VCaP (cell line): ENCODE measurements around the gene CFAP161.
"Not testable (repeated sequence)": the region's sequence is repeated elsewhere in the genome, so short reads cannot be mapped to it uniquely, and the experiment has no call there.

Experiments used
- H3K27ac ChIP-seq: fragments of 450-650 bp; 2 replicates; pipeline ENCODE4 v1.5.1; 2017
- CTCF ChIP-seq: fragments of 450-650 bp; conservative IDR thresholded peaks from 2 replicates; pipeline ENCODE4 v1.5.1; 2017; ENCODE audit warnings: mild to moderate bottlenecking, moderate library complexity

The CFAP161 gene

GRCh38 chr15:81117581-81117980 is 16.5 kb upstream of the CFAP161 start:
- TF ChIP-seq CTCF, result no peak

GRCh38 chr15:81118361-81118760 is 15.7 kb upstream of the CFAP161 start:
- H3K27ac ChIP-seq, result no peak overlapping the region
- TF ChIP-seq CTCF, result no peak

More at GRCh38 chr15:81117581-81117980, 16.5 kb upstream of the CFAP161 start:
- H3K27ac ChIP-seq, result no peak overlapping the region

- H3K27ac ChIP-seq, result no peak overlapping the region
- no peak for TF ChIP-seq CTCF
Measured at GRCh38 chr15:81120069-81120468, 14.0 kb upstream of the CFAP161 start.

- no peak for TF ChIP-seq CTCF
Measured at GRCh38 chr15:81126892-81127291, 7.2 kb upstream of the CFAP161 start.

DNA sequence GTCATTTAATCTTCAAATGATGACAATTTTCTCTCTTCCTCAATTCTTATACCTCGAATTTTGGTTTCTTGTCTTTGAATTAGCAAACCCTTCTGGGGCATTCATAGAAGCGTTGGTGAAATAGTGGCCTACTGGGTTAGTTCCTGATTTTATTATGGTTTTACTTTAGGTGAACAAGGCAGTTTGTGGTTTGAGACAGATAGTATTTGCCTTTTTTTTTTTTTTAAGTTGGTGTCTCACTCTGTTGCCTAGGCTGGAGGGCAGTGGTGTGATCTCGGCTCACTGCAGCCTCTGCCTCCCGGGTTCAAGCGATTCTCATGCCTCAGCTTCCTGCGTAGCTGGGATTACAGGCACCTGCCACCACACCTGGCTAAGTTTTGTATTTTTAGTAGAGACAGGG is 7.4 kb downstream of the CFAP161 start:
- H3K27ac ChIP-seq, result not testable (repeated sequence)

More at GRCh38 chr15:81126892-81127291, 7.2 kb upstream of the CFAP161 start:
- peak overlapping the region; percentile 82 for H3K27ac ChIP-seq

DNA sequence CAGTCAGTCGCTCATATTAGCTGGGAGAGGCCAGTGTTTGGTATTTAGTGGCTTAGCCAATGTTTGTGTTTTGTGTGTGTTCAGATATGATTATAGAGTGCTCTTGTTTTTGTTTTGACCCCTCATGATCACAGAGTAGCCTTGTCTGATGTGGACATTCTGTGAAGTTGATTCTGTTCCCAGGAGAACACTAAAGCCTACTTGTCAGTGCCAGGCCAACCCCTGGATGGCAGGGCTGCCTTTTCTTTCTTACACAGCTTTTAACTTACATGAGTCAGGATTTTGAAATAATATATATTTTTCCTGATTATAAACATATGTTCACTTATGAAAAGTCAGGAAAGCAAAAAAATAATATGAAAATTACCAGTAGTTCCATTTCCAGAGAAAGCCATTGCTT is 11.9 kb downstream of the CFAP161 start:
- H3K27ac ChIP-seq, result no peak overlapping the region
- no peak for TF ChIP-seq CTCF

DNA sequence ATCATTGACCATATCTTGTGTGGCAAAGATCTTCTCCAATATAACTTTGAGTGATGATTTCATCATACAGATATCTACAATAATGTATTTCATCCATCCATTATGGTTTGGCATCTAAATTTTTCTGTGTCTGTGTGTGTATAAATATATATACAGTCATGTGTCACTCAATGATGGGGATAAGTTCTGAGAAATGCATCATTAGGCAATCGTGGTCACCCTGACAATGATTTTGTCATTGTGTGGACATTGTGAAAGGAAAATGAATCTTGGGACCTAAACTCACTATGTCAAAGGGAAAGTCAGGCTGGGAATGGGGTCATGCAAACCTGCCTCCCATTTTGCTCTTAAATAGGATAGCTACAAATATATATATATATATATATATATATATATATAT is 12.4 kb downstream of the CFAP161 start:
- H3K27ac ChIP-seq, result no peak overlapping the region
- TF ChIP-seq CTCF, result no peak

GRCh38 chr15:81151389-81151788 is 17.3 kb downstream of the CFAP161 start:
- H3K27ac ChIP-seq, result no peak overlapping the region
- no peak for TF ChIP-seq CTCF
